GM12873 (cell line): ENCODE data around the gene PLEKHG2.

Experiments used
- TF ChIP-seq, protein P1 (sequence below): IDR thresholded peaks from 2 replicates; pipeline ENCODE4 v1.5.1; 2012; ENCODE audit warnings: low read depth, mild to moderate bottlenecking, moderate library complexity, low read length, control low read depth; ENCODE audit not compliant: insufficient read depth; ENCODE audit errors: missing control alignments

Gene PLEKHG2

DNA sequence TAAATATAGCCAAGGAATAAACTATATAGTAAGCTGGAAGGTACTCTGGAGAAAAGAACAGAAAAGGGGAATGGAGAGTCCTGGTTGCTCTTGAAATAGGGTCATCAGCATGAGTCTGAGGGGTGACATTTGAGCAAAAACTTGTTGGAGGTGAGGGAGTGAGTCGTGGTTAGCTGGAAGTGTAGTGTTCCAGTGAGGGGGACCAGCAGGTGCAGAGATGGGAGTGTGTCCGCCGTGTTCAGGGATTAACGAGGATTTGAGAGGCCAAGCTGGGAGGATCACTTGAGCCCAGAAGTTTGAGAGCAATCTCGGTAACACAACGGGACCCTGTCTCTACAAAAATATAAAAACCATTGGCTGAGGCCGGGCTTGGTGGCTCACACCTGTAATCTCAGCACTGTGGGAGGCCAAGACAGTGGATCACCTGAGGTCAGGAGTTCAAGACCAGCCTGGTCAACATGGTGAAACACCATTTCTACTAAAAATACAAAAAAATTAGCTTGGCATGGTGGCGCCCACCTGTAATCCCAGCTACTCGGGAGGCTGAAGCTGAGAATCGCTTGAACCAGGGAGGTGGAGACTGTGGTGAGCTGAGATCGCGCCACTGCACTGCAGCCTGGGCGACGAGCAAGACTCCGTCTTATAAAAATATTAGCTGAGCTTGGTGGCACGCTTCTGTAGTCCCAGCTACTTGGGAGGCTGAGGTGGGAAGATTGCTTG, 34.1 kb downstream of the PLEKHG2 start:
- TF ChIP-seq, protein P1, sequence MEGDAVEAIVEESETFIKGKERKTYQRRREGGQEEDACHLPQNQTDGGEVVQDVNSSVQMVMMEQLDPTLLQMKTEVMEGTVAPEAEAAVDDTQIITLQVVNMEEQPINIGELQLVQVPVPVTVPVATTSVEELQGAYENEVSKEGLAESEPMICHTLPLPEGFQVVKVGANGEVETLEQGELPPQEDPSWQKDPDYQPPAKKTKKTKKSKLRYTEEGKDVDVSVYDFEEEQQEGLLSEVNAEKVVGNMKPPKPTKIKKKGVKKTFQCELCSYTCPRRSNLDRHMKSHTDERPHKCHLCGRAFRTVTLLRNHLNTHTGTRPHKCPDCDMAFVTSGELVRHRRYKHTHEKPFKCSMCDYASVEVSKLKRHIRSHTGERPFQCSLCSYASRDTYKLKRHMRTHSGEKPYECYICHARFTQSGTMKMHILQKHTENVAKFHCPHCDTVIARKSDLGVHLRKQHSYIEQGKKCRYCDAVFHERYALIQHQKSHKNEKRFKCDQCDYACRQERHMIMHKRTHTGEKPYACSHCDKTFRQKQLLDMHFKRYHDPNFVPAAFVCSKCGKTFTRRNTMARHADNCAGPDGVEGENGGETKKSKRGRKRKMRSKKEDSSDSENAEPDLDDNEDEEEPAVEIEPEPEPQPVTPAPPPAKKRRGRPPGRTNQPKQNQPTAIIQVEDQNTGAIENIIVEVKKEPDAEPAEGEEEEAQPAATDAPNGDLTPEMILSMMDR = no peak

DNA sequence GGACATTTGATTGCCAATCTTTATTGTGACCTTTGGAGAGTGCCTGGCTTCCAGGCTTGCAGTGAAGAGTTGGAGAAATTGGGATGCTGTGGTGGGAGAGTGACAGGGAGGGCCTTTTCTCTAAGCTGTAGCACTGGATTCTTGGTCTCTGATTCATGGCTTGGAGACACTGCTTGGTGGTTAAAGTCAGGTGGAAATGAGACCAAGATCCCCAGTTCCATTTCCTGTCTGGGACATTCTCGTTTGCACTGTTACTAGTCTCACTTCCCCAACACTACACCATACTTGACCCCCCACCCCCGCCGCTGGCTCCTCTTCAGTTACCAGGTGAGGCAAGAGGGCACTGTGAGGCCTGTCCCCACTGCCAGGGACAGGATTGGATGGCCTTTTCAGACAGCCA, 35.8 kb downstream of the PLEKHG2 start:
- TF ChIP-seq, protein P1 = no peak

DNA sequence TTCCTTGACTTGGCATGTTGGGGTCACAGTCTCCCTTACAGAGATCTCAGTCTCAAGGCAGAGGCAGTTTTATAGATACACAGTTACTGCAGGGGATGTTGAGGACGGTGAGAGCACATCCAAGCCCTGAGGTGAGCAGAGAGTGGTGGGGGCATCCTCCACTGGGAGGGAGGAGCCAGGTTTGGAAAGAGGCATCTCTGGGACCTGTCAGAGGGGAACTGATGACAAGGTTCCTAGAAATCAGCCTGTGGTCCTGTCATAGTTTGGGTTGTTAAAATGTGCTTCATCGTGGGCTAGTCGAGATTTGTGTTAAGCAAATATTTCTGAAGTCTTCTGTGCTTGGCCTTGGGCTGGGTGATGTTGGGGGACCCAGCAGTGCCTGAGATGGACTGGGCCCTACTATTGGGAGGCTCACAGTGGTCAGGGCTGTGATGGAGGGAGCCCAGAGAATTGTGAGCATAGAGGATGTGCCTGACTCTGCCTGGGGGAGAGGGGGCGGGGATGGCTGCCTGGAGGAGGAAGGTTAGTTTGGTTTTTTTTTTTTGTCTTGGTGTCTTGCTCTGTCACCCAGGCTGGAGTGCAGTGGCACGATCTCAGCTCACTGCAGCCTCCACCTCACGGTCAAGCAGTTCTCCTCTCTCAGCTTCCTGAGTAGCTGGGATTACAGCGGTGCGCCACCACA, 36.8 kb downstream of the PLEKHG2 start:
- TF ChIP-seq, protein P1 = no peak

DNA sequence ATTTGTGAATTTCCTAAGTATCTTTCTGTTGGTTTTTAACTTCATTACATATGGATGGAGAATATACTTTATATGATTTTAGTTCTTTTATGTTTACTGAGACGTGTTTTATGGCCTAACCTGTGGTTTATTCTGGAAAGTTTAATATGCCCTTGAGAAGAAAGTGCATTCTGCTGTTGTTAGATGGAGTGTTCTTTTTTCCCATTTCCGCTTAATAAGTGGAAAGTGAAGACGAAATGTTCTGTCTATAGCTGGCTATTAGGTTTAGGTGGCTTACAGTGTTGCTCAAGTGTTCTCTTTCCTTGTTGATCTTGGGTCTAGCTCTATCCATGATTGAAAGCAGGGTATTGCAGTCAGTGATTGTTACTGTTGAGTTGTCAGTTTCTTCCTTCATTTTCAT, 50.9 kb downstream of the PLEKHG2 start:
- TF ChIP-seq, protein P1 = no peak

DNA sequence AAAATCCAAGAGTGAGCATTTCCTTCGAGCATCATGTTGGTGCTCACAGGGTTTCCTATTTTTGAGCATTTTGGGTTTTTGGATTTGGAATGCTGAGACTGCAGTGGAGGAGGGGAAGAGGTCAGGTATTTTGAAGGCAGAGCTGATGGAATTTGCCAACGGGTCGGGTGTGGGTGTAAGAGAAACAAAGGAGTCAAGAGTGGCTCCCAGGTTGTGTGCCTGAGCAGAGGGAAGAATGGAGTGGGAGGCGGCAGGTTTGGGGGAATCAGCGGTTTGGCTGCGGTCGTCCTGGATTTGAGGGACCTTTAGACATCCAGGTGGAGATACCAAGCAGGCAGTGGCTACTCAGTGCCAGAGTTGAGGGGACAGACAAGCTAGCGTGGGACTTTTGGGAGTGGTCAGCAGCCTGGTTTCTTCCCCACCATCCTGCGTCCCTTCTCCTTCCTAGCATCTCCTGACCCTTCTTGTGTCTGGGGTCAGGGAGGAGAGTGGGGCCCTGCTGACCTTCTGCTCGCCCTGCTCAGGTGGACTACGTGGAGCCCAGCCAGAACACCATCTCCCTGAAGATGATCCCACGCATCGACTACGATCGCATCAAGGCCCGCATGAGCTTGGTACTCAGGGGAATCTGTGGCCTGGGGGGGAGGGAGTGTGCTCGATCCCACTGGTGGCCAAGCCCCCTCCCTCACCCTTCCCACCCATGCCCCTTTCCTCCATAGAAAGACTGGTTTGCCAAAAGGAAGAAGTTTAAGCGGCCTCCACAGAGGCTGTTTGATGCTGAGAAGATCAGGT, 53.7 kb downstream of the PLEKHG2 start:
- TF ChIP-seq, protein P1 = no peak

DNA sequence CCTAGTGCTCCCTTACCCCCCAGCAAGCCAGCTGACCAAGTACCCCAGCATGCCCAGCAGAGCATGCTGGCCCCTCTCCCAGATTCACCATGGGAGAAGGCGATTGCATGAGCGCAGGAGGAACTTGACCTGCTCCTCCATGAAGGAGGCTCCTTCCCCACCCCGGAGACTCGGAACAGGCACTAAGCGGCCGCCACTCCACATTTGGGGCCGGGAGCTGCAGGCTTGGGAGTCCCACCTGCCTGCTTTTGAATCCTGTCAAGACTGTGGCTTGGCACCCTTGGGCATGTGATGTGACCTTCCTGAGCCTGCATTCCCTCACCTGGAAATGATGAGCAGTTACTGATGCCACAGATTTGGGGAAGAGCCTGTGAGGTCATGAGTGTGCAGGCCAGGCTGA, 55.5 kb downstream of the PLEKHG2 start:
- TF ChIP-seq, protein P1 = no peak

DNA sequence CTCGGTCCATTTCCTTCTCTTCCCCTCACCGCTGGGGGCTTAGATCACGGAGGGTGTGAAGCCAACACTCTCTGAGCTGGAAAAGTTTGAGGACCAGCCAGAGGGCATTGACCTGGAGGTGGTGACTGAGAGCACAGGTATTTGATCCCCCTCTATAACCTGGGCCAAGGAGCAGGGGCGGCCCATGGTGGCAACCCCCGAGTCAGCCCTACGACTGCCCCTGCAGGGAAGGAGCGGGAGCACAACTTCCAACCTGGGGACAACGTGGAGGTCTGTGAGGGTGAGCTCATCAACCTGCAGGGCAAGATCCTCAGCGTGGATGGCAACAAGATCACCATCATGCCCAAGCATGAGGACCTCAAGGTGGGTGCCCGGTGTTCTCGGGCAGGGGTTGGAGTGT, 56.6 kb downstream of the PLEKHG2 start:
- TF ChIP-seq, protein P1 = no peak
